WI38 (cell line): ENCODE measurements around the gene HSPG2.

Experiments used
- H3K4me3 ChIP-seq: 2 replicates; pipeline ENCODE4 v1.5.1; 2011; ENCODE audit warnings: low read depth, mild to moderate bottlenecking, control low read depth, low read length
- TF ChIP-seq, protein P1 (sequence below): IDR thresholded peaks from 2 replicates; pipeline ENCODE4 v1.5.1; 2012; ENCODE audit warnings: low read depth, mild to moderate bottlenecking, control low read depth, low read length

HSPG2 gene

DNA sequence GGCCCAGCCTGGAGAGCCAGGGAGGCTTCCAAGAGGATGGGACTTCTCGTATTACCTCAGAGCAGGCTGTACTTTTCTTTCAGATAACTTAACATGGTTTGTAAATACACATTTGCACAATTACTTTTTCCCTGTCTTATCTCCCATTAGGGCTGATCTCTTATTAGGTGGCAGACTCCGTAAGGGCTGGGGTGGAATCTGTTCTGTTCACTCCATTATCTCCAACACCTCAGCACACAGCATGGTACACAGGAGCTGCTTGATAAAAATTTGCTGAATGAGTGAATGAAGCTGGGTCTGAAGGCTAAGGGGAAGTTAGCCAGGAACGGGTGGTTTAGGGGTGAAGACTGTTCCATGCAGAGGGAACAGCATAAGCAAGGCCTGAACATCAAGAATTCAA lies 76.1 kb downstream of the HSPG2 start:
- TF ChIP-seq, protein P1, sequence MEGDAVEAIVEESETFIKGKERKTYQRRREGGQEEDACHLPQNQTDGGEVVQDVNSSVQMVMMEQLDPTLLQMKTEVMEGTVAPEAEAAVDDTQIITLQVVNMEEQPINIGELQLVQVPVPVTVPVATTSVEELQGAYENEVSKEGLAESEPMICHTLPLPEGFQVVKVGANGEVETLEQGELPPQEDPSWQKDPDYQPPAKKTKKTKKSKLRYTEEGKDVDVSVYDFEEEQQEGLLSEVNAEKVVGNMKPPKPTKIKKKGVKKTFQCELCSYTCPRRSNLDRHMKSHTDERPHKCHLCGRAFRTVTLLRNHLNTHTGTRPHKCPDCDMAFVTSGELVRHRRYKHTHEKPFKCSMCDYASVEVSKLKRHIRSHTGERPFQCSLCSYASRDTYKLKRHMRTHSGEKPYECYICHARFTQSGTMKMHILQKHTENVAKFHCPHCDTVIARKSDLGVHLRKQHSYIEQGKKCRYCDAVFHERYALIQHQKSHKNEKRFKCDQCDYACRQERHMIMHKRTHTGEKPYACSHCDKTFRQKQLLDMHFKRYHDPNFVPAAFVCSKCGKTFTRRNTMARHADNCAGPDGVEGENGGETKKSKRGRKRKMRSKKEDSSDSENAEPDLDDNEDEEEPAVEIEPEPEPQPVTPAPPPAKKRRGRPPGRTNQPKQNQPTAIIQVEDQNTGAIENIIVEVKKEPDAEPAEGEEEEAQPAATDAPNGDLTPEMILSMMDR: no peak
- no peak overlapping the region for H3K4me3 ChIP-seq

DNA sequence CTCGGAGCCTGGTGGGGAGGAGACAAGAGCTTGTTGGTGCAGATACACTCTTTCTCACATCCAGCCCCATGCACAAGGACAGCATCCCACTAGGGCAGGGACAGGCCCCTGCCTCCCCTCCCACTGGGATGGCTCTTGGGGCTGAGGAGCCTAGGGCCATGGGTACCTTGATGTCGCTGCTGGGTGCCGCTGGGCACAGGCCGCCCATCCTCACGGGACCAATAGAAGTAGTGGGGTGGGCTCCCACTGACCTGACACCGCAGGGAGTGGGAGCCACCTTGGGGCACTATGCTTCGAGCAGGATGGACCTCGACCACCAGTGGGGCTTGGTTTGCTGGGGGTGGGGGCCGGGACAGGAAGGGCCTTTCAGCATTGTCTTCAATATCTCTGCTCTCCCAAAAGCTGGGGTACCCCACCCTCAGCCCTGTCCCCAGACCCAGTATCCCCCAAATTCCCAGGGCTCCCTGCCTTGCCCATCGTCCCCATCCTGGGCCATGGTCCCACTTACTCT lies 77.4 kb downstream of the HSPG2 start:
- H3K4me3 ChIP-seq: no peak overlapping the region
- TF ChIP-seq, protein P1: no peak

DNA sequence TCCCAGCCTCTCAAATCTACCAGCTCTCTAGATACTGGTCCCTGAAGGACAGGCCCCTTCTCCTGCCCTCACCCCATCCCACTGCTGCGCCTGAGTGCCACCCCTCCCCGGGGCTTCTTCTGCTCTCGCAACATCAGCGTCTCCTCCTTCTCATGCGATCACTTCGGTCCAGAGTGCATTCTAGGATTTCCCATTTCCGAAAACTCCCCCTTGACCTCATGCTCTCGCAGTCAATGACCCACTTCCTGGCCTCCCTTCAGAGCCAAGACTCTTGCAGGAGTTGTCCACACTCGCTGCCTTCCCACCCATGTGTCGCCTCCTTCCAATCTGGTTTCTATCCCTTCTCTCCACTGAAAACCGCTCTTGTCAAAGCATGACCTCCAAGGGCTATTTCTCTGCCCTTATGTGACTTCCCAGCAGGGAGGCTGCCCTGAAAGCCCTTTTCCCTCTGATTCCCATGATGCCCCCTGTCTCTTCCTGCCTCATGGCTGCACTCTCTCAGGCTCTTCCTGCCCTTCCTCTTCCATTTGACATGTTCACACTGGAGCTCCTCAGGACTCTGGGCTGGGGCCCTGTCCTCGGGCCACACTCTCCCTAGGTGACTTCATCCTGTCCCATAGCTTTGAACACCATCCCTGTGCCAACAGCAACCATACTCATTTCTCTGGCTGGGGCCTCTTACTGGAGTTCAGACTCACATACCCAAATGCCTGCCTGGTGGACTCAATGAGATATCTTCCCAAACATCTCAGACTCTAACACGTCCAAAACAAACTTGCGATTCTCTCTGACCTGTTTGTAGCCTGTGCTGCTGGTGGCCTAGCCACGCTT lies 79.1 kb downstream of the HSPG2 start:
- no peak overlapping the region for H3K4me3 ChIP-seq
- TF ChIP-seq, protein P1: no peak

DNA sequence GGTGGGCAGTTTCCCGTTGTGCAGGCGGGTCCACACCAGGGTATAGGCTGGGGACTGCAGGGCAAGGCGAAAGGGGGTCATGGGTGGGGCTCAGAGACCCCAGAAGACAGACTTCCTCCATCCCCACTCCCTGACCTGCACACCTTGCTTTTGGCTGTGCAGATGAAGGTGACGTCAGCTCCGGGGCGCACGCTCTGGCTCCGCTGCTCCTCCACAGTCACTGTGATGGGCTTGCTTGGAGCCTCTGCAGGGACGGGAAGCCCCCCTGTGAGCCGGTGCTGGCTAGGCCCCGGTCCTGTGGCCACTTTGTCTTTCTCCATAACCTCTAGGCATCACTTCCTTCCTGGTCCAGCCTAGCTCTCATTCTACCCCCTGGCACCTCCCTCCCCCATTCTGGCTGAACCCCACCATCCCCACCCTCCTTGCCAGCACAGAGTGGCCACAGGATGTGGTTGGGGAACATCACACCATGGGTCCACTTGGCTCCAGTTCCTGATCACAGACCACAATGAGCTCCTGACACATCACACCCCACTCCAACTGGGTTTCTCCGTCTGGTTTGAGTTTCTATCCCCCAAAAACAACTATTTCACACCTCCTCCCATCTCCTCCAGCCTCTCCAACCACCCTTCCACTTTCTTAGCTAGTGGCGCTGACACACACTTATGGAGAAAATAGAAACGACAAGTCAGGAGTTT lies 79.8 kb downstream of the HSPG2 start:
- no peak overlapping the region for H3K4me3 ChIP-seq
- TF ChIP-seq, protein P1: no peak

DNA sequence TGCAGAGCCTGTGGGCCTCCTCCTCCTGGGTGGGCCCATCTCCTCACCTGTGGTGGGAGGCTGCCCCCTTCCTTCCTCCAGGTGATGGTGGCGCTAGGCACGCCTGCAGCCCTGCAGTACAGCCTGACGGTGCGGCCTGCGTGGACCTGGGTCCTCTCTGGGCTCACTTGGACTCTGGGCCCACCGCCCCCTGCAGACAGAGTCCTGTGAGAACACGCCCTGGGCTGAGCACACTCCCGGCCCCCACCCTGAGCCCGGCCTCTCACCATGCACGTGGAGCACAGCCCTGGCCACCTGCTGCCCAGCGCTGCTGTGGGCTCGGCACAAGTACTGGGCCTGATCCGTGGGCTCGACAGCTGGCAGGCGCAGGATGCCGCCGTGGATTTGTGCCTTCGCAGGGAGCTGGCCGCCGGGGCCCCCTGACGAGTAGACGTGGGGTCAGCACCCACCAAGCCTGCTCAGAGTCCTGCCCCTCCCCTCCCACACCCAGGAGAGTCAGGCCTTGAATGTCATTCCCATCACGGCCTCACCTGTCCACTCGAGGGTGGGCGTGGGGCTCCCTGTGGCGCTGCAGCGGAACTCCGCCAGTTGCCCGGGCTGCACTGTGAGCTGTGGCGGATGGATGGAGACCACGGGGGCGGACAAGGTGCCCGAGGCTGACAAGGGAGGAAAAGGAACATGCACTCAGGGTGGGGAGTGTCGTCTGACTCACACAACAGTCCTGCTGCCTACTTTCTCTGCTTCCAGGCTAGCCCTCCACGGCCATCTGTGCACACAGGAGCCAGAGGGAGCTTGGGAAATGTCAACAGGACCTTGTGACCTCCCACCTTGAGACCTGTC lies 81.6 kb downstream of the HSPG2 start:
- no peak overlapping the region for H3K4me3 ChIP-seq
- TF ChIP-seq, protein P1: no peak

DNA sequence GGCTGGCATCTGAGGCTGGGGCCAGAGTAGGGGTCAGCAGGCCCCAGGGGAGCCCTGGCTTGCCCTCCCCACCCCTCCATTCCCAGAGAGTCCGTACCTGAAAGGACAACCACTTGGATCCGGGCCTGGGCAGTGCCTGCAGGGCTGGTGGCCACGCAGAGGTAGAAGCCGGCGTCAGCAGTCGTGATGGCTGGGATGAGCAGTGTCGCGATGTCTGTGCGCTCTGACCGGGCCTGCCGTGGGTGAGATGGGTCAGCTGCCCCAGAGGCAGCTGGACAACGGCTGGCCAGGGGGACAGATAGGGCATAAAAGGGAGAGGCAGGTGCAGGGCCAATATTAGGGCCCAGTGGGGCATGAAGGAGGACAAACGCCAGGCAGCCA lies 82.4 kb downstream of the HSPG2 start:
- no peak overlapping the region for H3K4me3 ChIP-seq
- TF ChIP-seq, protein P1: no peak
